Panc1 (cell line): ENCODE data around the gene CLRN3. TPM values are rescaled to one million over a fixed set of nuclear protein-coding genes. Genes with fewer than 3 reads are reported as not detected.

Experiments
- ATAC-seq: fragments of 200-7000 bp; cut with Tn5 transposase; 2 replicates; pipeline ENCODE4 v1.9.1; 2020; ENCODE audit warnings: mild to moderate bottlenecking, moderate library complexity
- BruUV-seq: library from RNA; stranded (reverse); fragments of 400-500 nt; replicated peaks from 2 replicates; lab custom pipeline; 2021; lab: Mats Ljungman, UMichigan
- CTCF ChIA-PET: fragments of 300-600 bp; sonication (Branson Sonifier 250); formaldehyde crosslinking; loops from one replicate; lab custom pipeline; 2022; ENCODE audit warnings: antibody characterized with exemption; lab: Charles Lee
- POLR2A ChIA-PET: fragments of 300-600 bp; sonication (Branson Sonifier 250); formaldehyde crosslinking; loops from one replicate; lab custom pipeline; 2022; ENCODE audit warnings: antibody characterized with exemption; lab: Charles Lee
- DNase-seq: peaks from one replicate; pipeline ENCODE4 v3.0.0-alpha.2; 2010; ENCODE audit warnings: low read depth, low spot score
- H3K27ac ChIP-seq: 2 replicates; pipeline ENCODE4 v1.5.1; 2011; ENCODE audit warnings: mild to moderate bottlenecking, low read length, inconsistent platforms
- H3K27me3 ChIP-seq: fragments of 200-500 bp; sonication (Bioruptor generic); 2 replicates; pipeline ENCODE4 v1.6.0; 2014; ENCODE audit warnings: low read length, inconsistent platforms; ENCODE audit not compliant: control insufficient read depth, insufficient read depth
- H3K36me3 ChIP-seq: fragments of 200-500 bp; sonication (Bioruptor generic); 2 replicates; pipeline ENCODE4 v1.5.1; 2014; ENCODE audit warnings: inconsistent platforms, mild to moderate bottlenecking, low read length, moderate library complexity; ENCODE audit not compliant: control insufficient read depth, insufficient read depth
- H3K4me1 ChIP-seq: 2 replicates; pipeline ENCODE4 v1.5.1; 2011; ENCODE audit warnings: inconsistent platforms, mild to moderate bottlenecking, low read length, moderate library complexity; ENCODE audit not compliant: control insufficient read depth, insufficient read depth
- H3K4me3 ChIP-seq, 2 experiments: 2 replicates each; pipeline ENCODE4 v1.5.1; 2011 to 2012; ENCODE audit warnings: low read depth in 2 of 2, low read length in 2 of 2, mild to moderate bottlenecking in 2 of 2, inconsistent platforms in 1 of 2, moderate library complexity in 1 of 2
- H3K9me3 ChIP-seq: fragments of 200-500 bp; sonication (Bioruptor generic); 2 replicates; pipeline ENCODE4 v1.5.1; 2014; ENCODE audit warnings: low read depth, mild to moderate bottlenecking, inconsistent platforms, low read length, moderate library complexity; ENCODE audit not compliant: control insufficient read depth, insufficient read depth
- POLR2AphosphoS5 ChIP-seq: IDR thresholded peaks from 2 replicates; pipeline ENCODE4 v1.6.1; 2012; ENCODE audit warnings: mild to moderate bottlenecking, low read depth, low read length, moderate library complexity
- SIN3A ChIP-seq: IDR thresholded peaks from 2 replicates; pipeline ENCODE4 v1.6.1; 2012; ENCODE audit warnings: low read depth, mild to moderate bottlenecking, low read length, moderate library complexity, borderline replicate concordance; ENCODE audit not compliant: insufficient read depth
- TCF7L2 ChIP-seq: IDR thresholded peaks from 2 replicates; pipeline ENCODE4 v1.6.1; 2011; ENCODE audit warnings: mild to moderate bottlenecking, low read depth, low read length, inconsistent platforms
- in situ Hi-C: cut with HindIII; loops from 2 replicates; pipeline ENCODE4 v1.10.0; 2016; ENCODE audit warnings: low sequenced_read_pairs, low pct_unique_long_range_greater_than_20kb
- intact Hi-C: fragments of 100-400 bp; cut with micrococcal nuclease; formaldehyde crosslinking; loops from one replicate; pipeline ENCODE4 v1.10.0; 2022; ENCODE audit not compliant: unreplicated experiment
- total RNA-seq: library from RNA; stranded (reverse); gene quantifications from one replicate; pipeline ENCODE4 v1.2.1, GENCODE V29; 2021; ENCODE audit not compliant: unreplicated experiment
- TF ChIP-seq, protein P1 (sequence below): fragments of 450-650 bp; IDR thresholded peaks from 2 replicates; pipeline ENCODE4 v1.5.1; 2017; ENCODE audit warnings: mild to moderate bottlenecking
- TF ChIP-seq, protein P2 (sequence below), 2 experiments: IDR thresholded peaks; 2 replicates each; pipeline ENCODE4 v1.6.1; 2011 to 2012; ENCODE audit warnings: low read depth in 2 of 2, control low read depth in 1 of 2, low read length in 1 of 2, mild to moderate bottlenecking in 1 of 2, moderate library complexity in 1 of 2; ENCODE audit not compliant: insufficient read depth in 1 of 2

Gene CLRN3
- total RNA-seq, 1 experiment from 2014 or later = not detected

- peaks cover 15% of the 10 kb centered on the region for H3K27me3 ChIP-seq
- CTCF ChIA-PET = no interaction called here
- BruUV-seq = no TSS peak
- no peak for ATAC-seq
- no peaks in the 10 kb centered on the region for H3K4me1 ChIP-seq
- no peak overlapping the region for H3K27ac ChIP-seq
- POLR2A ChIA-PET = no interaction called here
- intact Hi-C loops (no loop called here), in situ Hi-C loops (no loop called here)
- TF ChIP-seq, protein P1, sequence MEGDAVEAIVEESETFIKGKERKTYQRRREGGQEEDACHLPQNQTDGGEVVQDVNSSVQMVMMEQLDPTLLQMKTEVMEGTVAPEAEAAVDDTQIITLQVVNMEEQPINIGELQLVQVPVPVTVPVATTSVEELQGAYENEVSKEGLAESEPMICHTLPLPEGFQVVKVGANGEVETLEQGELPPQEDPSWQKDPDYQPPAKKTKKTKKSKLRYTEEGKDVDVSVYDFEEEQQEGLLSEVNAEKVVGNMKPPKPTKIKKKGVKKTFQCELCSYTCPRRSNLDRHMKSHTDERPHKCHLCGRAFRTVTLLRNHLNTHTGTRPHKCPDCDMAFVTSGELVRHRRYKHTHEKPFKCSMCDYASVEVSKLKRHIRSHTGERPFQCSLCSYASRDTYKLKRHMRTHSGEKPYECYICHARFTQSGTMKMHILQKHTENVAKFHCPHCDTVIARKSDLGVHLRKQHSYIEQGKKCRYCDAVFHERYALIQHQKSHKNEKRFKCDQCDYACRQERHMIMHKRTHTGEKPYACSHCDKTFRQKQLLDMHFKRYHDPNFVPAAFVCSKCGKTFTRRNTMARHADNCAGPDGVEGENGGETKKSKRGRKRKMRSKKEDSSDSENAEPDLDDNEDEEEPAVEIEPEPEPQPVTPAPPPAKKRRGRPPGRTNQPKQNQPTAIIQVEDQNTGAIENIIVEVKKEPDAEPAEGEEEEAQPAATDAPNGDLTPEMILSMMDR = no peak
- TF ChIP-seq TCF7L2 = no peak
- TF ChIP-seq SIN3A = no peak
- no peak for TF ChIP-seq POLR2AphosphoS5
- TF ChIP-seq, protein P2, sequence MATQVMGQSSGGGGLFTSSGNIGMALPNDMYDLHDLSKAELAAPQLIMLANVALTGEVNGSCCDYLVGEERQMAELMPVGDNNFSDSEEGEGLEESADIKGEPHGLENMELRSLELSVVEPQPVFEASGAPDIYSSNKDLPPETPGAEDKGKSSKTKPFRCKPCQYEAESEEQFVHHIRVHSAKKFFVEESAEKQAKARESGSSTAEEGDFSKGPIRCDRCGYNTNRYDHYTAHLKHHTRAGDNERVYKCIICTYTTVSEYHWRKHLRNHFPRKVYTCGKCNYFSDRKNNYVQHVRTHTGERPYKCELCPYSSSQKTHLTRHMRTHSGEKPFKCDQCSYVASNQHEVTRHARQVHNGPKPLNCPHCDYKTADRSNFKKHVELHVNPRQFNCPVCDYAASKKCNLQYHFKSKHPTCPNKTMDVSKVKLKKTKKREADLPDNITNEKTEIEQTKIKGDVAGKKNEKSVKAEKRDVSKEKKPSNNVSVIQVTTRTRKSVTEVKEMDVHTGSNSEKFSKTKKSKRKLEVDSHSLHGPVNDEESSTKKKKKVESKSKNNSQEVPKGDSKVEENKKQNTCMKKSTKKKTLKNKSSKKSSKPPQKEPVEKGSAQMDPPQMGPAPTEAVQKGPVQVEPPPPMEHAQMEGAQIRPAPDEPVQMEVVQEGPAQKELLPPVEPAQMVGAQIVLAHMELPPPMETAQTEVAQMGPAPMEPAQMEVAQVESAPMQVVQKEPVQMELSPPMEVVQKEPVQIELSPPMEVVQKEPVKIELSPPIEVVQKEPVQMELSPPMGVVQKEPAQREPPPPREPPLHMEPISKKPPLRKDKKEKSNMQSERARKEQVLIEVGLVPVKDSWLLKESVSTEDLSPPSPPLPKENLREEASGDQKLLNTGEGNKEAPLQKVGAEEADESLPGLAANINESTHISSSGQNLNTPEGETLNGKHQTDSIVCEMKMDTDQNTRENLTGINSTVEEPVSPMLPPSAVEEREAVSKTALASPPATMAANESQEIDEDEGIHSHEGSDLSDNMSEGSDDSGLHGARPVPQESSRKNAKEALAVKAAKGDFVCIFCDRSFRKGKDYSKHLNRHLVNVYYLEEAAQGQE (IDR thresholded peaks at IDR 0.05; ENCODE audit: insufficient read depth in 1 of 2, low read depth in 2 of 2, low read length in 1 of 2) = no peak
- H3K9me3 ChIP-seq = no peaks in the 10 kb centered on the region
- no peak for DNase-seq
- no peak overlapping the region for H3K4me3 ChIP-seq
- H3K36me3 ChIP-seq = no peaks in the 10 kb centered on the region
These were observed 3.0 kb downstream of the CLRN3 start for GRCh38 chr10:127889605-127890195.

DNA sequence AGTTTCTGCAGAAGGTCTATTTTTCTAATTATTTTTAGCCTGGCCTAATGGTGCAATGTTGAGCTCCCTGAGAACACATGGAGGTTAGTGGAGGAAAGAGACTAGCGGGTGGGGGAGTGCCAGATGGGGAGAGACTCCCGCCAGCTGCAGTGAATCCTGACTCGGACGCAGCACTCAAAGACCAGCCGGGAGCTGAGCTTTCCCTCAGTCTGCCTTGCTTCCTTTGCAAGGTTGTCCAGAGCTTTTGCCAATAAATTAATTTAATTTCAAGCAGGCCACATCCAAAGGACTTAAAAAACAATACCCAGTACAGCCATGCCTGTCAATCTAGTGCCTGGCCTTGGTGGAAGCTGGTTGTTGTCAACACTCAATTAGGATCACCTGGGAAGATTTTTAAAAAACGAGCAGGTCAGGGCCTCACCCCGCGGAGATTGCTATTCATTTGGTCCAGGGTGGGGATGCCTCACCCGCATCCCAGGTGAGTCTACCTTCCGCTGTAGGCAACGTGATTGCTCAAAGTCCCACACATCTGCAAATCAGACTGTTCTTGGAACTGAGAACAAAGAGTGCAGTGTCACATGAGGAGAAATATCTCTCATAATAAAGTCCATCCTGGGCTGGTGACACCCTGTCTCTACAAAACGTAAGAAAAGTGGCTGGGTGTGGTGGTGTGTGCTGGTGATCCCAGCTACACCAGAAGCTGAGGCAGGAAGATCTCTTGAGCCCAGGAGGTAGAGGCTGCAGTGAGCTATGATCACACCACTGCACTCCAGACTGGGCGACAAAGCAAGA, 4.0 kb downstream of the CLRN3 start:
- intact Hi-C loops (no loop called here), in situ Hi-C loops (no loop called here)
- H3K27me3 ChIP-seq = peaks cover 15% of the 10 kb centered on the region
- no peaks in the 10 kb centered on the region for H3K4me1 ChIP-seq
- CTCF ChIA-PET = no interaction called here
- no peak for DNase-seq
- H3K4me3 ChIP-seq = no peak overlapping the region
- POLR2A ChIA-PET = no interaction called here
- no peaks in the 10 kb centered on the region for H3K36me3 ChIP-seq
- BruUV-seq = no TSS peak
- TF ChIP-seq TCF7L2 (no peak), POLR2AphosphoS5 (no peak), SIN3A (no peak)
- TF ChIP-seq, protein P2 (IDR thresholded peaks at IDR 0.05; ENCODE audit: insufficient read depth in 1 of 2, low read depth in 2 of 2, low read length in 1 of 2) = no peak
- TF ChIP-seq, protein P1 = no peak
- H3K27ac ChIP-seq = no peak overlapping the region
- ATAC-seq = no peak
- H3K9me3 ChIP-seq = no peaks in the 10 kb centered on the region
